HG03039 (cell line): Measurements from ENCODE around the gene ANGPTL2.
"Not testable (repeated sequence)": the region's sequence is repeated elsewhere in the genome, so short reads cannot be mapped to it uniquely, and the experiment has no call there.

ENCODE experiments used
- ATAC-seq: cut with Tn5 transposase; IDR thresholded peaks from one replicate; pipeline ENCODE4 v1.9.1; 2021; ENCODE audit warnings: mild to moderate bottlenecking, moderate library complexity; ENCODE audit not compliant: unreplicated experiment

The ANGPTL2 gene

DNA sequence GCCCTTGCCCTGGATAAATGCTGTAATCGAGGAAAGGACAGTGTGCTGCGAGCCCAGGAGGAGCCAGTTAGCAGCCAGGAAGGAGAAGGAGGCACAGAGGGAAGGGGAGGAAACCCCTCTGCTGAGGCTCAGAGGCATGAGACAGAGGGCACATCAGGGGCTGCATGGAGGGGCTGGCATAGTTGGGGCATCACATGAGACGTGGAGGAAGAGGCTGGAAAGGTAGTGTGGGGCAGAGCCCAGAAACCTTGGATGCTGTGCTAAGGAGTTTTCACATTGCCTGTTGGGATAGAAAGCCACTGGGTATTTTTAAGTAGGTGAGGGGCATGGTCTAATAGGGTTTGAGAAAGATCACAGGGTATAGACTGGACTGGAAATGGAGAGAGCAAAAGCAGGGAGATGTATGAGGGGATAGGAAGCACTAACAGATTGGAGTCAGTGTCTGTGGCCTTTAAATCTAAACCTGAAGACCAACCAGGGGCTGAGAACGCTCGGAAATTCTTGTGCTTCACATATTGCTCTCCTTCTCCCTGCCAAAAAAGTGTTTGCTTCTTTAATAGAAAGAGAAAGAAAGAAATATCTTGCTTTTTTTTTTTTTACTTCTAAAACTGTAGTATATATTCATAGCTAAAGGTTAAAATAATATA lies 33.0 kb upstream of the ANGPTL2 start:
- ATAC-seq = no peak

GRCh38 chr9:127154390-127155191 lies 32.2 kb upstream of the ANGPTL2 start:
- ATAC-seq = no peak

DNA sequence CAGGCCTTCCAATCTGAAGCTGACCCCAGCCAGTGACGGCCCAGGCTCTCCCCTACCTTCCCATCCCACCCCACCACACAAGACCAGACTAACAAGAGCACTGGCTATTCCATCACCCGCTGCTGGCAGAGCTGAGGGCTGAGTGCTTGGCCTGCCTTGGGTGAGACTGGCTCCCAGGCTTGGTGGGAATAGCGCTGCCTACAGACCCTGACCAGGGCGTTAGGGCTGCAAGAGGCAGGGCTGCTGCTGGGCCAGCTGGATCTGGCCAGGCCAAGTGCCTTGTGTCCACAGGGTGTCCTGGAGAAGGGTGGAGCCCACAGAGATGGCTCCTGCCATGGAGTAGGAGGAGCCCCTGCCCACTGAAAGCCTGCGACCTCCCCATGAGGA lies 31.6 kb upstream of the ANGPTL2 start:
- no peak for ATAC-seq

DNA sequence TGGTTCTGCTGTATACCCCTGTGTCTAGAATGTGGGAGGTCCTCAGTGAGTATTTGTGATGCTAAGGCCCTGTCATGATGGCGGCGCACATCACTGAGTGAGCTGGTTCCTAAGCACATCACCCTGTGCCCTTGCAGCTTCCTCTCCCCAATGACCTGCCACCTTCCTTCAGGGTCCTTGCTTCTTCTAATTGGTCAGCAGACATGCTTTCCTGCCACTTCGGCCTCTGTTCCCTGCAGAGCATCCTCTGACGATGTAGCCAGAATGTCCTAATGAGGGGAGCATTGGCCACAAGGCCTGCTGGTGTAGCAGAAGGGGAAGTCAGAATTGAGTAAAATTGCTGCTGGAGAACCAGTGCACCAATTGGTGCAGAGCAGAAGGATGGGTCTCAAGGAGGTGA lies 31.1 kb upstream of the ANGPTL2 start:
- ATAC-seq = no peak

DNA sequence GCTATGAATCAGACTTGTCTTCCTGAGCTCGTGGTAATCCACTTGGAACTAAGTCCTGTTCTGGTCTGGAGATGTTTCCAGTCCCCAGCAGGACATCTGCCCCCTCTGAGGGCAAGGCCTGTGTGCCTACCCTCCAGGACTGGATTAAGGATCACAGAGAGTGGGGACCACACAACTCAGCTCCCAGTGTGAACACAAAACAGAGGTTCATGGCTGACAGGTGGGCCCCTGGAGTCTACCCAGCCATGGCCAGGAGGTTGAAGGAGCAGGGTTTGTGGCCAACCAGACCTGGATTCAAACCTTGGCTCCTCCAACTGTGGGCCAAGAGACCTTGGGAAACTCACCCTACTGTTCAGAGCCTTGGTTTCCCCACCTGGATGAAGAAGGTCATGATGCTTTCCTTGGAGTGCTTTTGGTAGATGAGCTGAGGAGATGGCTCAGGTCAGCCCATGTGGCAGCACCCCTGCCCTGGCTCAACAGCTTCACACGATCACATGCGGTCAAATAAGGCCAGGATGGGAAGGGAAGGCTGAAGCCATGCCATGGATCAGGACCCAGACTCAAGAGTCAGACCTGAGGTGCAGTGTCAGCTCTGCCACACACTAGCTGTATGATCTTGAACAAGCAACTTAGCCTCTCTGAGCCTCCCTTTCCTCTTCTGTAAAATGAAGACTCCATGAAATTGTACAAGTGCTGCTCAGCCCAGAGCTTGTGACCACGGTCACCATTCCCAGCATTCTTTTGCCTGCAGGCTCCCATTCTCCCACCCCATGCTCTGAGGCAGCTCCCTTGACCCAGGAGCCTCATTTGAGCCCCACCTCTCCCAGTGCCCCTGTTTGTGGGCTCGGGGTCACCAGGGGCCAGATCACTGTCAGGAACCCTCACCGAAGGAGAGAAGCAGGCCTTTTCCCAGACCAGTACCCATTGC lies 27.3 kb upstream of the ANGPTL2 start:
- no peak for ATAC-seq

- no peak for ATAC-seq
Measured at GRCh38 chr9:127149010-127149409, 26.6 kb upstream of the ANGPTL2 start.

DNA sequence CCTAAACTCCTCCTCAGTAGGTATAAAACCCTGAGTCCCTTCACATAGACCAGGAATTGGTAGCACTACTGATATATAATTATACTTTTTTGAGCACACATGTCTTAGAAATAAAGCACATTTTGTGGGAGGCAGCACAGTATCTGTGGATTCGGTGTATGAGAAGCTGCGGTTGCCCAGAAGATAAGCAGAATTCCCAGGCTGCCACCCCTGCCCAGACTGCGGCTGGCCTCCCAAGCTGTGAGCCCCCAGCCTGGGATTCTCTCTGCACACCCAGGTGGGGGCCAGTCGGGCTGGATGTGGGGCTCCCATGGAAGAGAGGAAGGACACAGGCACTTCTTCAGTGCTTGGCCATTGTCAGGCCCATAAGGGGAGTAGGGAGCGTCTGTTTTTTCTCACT lies 25.6 kb upstream of the ANGPTL2 start:
- no peak for ATAC-seq

- no peak for ATAC-seq
Measured at GRCh38 chr9:127147251-127147650, 24.8 kb upstream of the ANGPTL2 start.

DNA sequence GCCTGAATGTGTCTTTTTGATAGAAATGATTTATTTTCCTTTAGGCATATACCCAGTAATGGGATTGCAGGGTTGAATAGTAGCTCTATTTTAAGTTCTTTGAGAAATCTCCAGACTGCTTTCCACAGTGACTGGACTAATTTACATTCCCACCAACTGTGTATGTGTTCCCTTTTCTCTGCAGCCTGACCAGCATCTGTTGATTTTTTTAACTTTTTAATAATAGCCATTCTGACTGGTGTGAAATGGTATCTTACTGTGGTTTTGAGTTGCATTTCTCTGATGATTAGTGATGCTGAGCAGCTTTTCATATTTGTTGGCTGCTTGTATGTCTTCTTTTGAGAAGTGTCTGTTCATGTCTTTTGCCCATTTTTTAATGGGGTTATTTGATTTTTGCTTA lies 24.4 kb upstream of the ANGPTL2 start:
- not testable (repeated sequence) for ATAC-seq

DNA sequence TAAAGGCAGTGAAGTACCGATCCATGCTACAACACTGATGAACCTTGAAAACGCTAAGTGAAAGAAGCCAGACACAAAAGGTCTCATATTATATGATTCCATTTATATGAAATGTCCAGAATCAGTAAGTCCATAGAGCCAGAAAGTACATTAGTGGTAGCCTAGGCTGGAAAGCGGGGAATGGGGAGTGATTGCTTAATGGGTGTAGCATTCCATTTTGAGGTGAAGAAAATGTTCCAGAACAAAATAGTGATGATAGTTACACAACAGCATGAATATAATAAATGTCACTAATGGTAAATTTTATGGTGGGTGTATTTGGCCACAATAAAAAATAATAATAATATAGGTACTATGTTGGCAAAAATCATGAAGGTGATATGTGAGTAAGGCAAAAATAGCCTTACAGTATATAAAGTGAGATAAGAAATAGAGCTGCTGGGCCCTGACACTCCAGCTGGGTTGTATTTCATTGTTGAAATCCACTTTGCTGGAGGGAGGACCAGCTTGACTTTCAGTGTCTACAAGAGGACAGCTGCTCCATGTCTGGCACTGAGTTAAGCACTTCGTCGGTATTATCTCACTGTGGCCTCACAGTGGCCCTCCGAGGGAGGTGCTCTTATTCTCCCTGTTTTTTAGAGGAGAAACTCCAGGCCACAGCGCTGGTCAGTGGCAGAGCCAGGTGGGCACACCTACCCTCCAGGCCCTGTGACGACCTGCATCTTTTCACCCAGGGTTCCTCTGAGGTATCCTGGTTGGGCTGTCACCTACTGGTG lies 22.4 kb upstream of the ANGPTL2 start:
- ATAC-seq = no peak

GRCh38 chr9:127143920-127144465 lies 21.6 kb upstream of the ANGPTL2 start:
- no peak for ATAC-seq

DNA sequence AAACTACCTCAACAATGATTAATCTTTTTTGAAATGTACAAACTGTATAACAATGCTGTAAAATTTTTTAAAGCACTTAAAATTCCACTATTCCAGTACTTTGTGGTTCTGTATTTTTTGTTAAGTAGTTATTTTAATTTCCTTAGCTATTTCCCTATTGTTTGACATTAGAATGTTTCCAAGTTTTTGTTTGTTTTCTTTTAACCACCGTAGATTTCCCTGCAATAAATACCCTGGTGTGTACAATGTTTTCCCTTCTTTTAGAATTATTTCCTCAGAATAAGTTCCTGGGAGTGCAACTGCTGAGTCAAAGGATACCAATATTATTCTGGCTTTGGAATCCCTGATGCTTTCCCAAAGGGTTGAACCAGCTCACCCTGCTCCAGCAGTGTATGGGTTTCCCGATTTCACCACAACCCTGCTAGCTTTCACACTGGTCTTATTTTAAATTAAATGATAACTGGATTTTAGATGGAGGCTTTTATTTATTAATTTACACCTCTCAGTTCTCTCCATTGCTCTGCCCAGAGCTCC lies 20.6 kb upstream of the ANGPTL2 start:
- no peak for ATAC-seq

GRCh38 chr9:127142291-127142690 lies 19.9 kb upstream of the ANGPTL2 start:
- no peak for ATAC-seq

DNA sequence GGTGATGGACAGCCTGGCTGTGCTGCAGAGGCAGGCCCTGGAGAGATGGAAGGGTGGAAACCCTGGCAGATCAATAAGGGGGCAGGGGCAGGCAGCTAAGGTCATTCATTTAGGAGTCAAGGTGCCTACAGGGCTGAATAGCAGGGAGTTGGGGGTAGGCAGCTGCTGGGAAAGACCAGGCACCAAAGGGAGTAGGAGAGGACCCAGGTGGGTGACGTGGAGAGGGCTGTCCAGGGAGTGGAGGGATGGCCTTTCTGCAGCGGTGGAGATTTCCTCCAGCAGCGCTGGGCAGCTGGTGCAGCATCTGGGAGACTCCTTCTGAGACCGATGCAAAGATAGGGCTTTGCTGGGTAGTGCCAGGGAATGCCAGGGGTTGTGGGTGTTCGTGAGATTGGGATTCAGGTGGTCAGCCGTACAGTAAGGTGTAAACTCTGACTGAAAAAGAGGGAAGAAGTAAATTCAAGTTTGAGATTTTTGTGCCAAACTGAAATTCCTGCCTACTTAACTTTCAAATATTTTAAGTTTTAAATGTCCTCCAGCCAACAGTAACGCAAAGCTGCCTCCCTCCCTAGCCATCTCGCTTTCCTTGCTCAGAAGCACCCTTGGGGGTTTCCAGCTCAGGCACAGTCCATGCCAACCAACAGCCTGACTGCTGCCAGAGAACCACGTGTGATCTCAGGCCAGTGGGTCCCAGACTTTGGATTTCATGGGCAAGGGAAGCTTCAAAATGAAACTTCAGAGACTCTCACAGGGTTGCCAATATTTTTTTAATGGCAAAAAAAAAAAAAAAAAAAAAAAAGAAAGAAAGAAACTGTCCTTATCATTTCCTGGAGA lies 18.6 kb upstream of the ANGPTL2 start:
- no peak for ATAC-seq

DNA sequence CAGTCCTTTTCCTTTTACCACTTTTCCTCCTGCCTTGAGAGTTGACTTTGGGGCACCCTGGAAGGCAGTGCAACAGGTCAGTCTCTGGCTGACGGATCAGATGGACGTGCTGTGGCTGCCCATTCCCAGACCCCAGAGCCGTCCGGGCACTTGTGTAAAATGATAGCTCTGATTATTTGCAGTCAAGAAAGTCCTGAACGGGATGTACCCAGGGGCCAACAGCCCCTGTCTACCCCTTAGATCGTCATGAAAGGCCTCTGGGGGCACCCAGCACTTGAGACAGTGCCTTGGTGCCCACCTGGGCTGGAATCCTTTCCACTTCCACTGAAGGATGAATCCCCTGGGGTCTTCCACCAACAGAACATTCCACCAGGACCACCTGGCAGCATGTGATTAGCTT lies 17.7 kb upstream of the ANGPTL2 start:
- ATAC-seq = no peak

- no peak for ATAC-seq
Measured at GRCh38 chr9:127139775-127140174, 17.3 kb upstream of the ANGPTL2 start.

DNA sequence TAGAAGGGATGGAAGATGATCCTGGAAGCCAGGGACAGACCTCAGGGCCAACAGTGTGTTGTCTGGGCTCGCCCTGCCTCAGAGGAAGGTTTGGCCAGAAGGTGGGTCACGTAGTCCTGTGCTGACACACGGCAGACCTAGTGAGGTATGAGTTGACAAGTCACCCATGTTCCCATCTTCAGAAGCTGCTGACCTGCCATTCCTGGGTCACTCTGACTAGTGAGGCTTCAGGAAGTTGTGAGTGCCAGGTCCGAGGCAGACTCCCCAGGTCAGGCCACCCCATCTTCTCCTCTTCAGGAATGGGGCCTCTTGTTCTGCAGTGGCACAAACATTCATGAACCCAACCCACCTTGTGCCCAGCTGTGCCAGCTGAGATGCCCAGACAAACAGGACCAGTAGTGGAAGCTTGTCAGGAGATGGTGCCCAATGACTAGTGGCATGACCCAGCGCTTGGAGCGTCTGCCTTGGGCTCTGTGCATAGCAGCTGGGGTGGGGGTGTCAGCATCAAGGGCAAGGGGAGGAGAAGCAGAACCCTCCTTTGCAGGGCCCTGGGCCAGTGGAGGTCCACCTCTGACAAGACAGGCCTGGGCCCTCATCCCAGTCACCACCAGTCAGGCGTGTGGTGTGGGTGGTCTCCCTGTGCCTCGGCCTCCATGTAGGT lies 16.8 kb upstream of the ANGPTL2 start:
- ATAC-seq = no peak

GRCh38 chr9:127138444-127138843 lies 16.0 kb upstream of the ANGPTL2 start:
- no peak for ATAC-seq
